RPMI7951 (cell line): ENCODE data around the gene VSTM4. TPM values are rescaled to one million over a fixed set of nuclear protein-coding genes. Genes with fewer than 3 reads are reported as not detected.

Experiments
- DNase-seq: peaks from one replicate; pipeline ENCODE4 v3.0.0-alpha.2; 2012; ENCODE audit warnings: low read depth
- total RNA-seq: library from RNA; depleted of rRNA; stranded (reverse); fragments of >200 nt; shearing (Covaris generic); gene quantifications from 2 replicates; pipeline ENCODE4 v1.2.3, GENCODE V29; 2014

VSTM4 gene
- total RNA-seq, 1 experiment from 2014 or later, result 0.12 TPM

- no peak for DNase-seq
These were observed 26.4 kb upstream of the VSTM4 start for GRCh38 chr10:49141541-49142332.

GRCh38 chr10:49140304-49141177, 25.2 kb upstream of the VSTM4 start:
- DNase-seq, result peak; percentile 61

DNA sequence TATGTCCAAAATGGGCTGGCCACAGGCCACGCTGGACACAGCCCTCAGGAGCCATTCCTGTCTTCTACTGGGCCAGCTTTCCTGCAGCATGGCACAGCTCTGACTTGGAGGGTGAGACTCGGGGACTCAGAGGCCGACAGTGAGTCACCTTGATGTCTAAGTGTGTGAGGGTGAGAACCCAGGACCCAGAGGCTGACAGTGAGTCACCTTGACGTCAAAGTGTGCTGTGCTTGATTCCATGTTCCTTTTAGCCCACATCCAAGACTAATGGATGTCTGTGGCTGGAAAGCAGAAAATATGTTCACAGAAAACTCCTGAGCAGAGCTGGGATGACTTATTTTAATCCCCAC, 24.5 kb upstream of the VSTM4 start:
- peak; percentile 96 for DNase-seq

GRCh38 chr10:49139028-49139845, 23.9 kb upstream of the VSTM4 start:
- DNase-seq, result peak; percentile 90

GRCh38 chr10:49138361-49138891, 23.1 kb upstream of the VSTM4 start:
- peak; percentile 76 for DNase-seq

- DNase-seq, result no peak
These were observed 21.2 kb upstream of the VSTM4 start for GRCh38 chr10:49136525-49136924.

DNA sequence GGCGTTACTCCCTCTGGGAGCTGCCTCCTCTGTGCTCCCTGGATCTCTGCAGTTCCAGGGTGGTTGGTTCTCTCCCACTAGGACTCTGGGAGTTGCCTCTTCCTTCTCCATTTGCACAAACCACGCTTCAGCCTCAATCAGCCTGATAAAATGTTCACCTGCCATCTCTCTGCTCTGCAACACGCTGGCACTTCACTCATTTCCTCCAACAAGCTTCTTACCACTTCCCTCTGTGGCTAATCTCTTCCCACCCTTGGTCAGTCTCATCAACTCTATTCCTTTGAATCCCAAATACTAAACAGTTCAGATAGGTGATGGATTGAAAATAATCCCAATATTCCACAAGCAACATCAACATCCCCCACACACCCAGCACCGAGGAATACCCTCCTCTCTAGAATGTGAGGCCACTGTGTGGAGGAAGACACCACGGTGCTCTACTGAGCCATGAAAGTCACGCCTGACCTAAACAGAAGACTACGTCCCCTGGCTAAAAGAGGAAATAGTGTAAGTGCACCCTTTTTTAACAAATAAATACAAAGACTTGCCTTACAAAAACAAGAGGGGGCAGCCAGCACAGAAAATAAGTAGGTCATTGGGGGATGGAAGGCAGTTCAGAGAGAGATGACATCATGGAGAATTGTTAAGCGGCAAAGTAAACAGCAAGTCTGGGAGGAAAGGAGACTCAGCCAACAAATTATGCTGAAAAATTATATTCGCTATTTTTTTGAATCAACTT, 20.4 kb upstream of the VSTM4 start:
- DNase-seq, result no peak

DNA sequence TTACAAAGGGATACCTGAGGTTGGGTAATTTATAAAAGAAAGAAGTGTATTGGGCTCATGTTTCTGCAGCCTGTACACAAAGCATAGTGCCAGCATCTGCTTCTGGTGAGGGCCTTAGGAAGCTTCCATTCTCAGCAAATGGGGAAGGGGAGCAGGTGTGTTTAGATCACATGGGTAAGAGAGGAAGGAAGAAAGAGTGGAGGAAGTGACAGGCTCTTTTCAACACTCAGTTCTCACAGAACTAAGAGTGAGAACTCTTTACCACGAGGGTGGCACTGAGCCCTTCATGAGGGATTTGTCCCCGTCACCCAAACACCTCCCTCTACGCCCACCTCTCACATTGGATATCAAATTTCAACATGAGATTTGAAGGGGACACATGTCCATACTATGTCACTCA, 19.0 kb upstream of the VSTM4 start:
- no peak for DNase-seq

- DNase-seq, result no peak
These were observed 18.5 kb upstream of the VSTM4 start, which contains the start of gene FAM170B for GRCh38 chr10:49133706-49134248. Gene FAM170B (minus strand): TSS chr10:49134021. CDS start chr10:49133918, 103 bp downstream.

- no peak for DNase-seq
These were observed 17.0 kb upstream of the VSTM4 start for GRCh38 chr10:49132362-49132737.

DNA sequence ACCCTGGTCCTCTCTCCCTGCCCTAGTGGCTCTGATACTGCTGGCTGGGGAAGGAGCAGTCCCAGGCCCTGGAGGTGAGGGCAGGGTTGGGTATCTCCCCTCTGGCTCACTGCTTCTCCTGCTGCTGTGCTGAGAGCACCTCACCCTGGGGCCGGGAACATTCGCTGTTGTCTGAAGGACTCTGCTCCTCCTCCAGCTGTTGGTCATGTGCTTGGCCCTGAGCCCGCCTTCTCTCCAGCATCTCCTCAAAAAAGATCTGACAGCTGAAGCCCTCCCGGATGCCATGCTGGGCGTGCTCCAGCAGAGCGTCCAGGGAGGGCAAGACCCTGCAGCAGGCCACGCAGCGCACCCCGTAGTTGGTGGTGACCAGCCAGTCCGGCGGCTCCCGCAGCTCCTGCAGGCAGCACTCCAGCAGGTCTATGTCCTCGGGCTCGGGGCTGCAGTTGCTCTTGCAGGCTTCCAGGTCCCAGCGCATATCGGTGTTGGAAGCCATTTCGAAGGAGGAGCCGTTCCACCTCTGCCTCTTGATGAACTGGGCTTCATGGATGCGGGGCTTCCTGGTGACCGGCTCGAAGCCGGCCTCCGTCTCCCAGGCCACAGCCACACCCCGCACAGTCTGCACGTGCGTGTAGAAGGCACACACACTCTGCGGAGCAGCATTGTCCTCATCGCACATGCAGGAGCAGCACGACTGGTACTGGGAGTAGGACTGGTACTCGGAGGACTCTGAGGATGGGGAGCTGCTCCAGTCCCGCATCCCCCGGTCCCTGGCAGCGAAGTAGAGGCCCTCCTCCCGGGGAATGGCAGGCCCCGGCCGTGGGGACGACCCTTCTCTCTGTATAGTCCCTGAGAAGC, 16.4 kb upstream of the VSTM4 start:
- DNase-seq, result no peak

DNA sequence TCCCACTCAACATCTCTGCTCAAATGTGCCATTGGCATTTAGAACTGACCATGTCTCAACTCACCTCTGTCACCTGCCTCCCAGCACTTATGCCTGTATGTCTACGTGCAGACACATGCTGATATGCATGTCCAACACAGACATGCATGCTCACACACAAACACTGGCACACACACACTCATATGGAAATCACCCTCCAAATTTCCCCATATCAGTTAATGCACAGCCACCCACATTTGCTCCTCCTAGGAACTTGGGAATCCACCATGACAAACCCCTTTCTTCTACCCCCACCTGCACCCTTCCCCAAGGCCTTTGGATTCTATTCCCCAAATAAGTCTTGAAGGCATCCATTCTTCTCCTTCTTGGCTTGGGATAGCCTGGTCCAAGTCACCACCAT, 14.1 kb upstream of the VSTM4 start:
- DNase-seq, result no peak

GRCh38 chr10:49128854-49129253, 13.5 kb upstream of the VSTM4 start:
- no peak for DNase-seq

- DNase-seq, result no peak
These were observed 8.9 kb upstream of the VSTM4 start for GRCh38 chr10:49123981-49124950.

- no peak for DNase-seq
These were observed 5.6 kb upstream of the VSTM4 start for GRCh38 chr10:49120911-49121310.

DNA sequence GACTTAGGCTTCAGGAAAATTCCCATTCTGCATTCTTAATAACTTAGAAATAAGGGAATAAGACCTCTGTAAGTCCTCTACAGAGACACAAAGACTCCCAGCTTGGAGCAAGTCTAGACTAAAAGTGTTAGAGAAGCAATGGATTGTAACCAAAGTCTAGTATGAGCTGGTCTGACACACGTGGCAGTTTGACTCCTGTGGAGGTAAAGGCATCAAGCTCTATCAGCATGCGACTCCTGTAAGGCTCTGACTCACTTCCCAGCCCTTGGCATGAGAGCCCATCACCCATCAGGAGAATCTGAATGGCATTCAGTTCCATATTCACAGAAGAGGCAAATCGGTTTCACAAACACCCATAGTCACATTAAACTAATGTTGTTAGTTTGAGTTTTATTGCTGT, 4.4 kb upstream of the VSTM4 start:
- peak; percentile 23 for DNase-seq

- peak; percentile 28 for DNase-seq
These were observed 3.2 kb upstream of the VSTM4 start for GRCh38 chr10:49118430-49119074.
